Progenitor cell of endocrine pancreas (in vitro differentiated cells): ENCODE data around the gene IQGAP3. TPM values are rescaled to one million over a fixed set of nuclear protein-coding genes. Genes with fewer than 3 reads are reported as not detected.

Source experiments
- DNase-seq: peaks from one replicate; pipeline ENCODE4 v3.0.0; 2021; ENCODE audit warnings: low spot score; ENCODE audit not compliant: unreplicated experiment
- H3K27ac Mint-ChIP-seq: 2 replicates; pipeline ENCODE4 v1.8.0; 2021; ENCODE audit warnings: mild to moderate bottlenecking, moderate library complexity, mixed read lengths
- H3K27me3 Mint-ChIP-seq: 2 replicates; pipeline ENCODE4 v1.8.0; 2021; ENCODE audit warnings: mixed read lengths
- H3K36me3 Mint-ChIP-seq: 2 replicates; pipeline ENCODE4 v1.8.0; 2022; ENCODE audit warnings: mixed read lengths; ENCODE audit not compliant: insufficient read depth
- H3K4me1 Mint-ChIP-seq: 2 replicates; pipeline ENCODE4 v1.8.0; 2021; ENCODE audit warnings: low read depth, mixed read lengths
- H3K4me3 Mint-ChIP-seq: 2 replicates; pipeline ENCODE4 v1.8.0; 2021; ENCODE audit warnings: low read depth, mild to moderate bottlenecking, moderate library complexity, mixed read lengths
- H3K9me3 Mint-ChIP-seq: 2 replicates; pipeline ENCODE4 v1.8.0; 2021; ENCODE audit warnings: low read depth, mixed read lengths
- CTCF ChIP-seq: fragments of 200-600 bp; sonication (generic); IDR thresholded peaks from one replicate; pipeline ENCODE4 v1.5.0; 2021; ENCODE audit warnings: antibody characterized with exemption, mild to moderate bottlenecking; ENCODE audit not compliant: unreplicated experiment
- total RNA-seq: library from RNA; stranded (reverse); gene quantifications from 2 replicates; pipeline ENCODE4 v1.2.1, GENCODE V29; 2021

Gene IQGAP3
- total RNA-seq, 1 donor from 2014 or later, result 29.6 TPM

- no peak for TF ChIP-seq CTCF
- H3K27ac Mint-ChIP-seq, result peak overlapping the region; percentile 82
- H3K27me3 Mint-ChIP-seq, result no peaks in the 10 kb centered on the region
- no peaks in the 10 kb centered on the region for H3K36me3 Mint-ChIP-seq
- peaks cover 48% of the 10 kb centered on the region for H3K4me1 Mint-ChIP-seq
- no peaks in the 10 kb centered on the region for H3K9me3 Mint-ChIP-seq
- no peak for DNase-seq
- peak overlapping the region; percentile 86 for H3K4me3 Mint-ChIP-seq
Measured at GRCh38 chr1:156499194-156499841, 73.0 kb downstream of the IQGAP3 start.

- no peaks in the 10 kb centered on the region for H3K9me3 Mint-ChIP-seq
- peak overlapping the region; percentile 82 for H3K27ac Mint-ChIP-seq
- H3K27me3 Mint-ChIP-seq, result no peaks in the 10 kb centered on the region
- H3K36me3 Mint-ChIP-seq, result no peaks in the 10 kb centered on the region
- peak overlapping the region; percentile 86 for H3K4me3 Mint-ChIP-seq
- peaks cover 41% of the 10 kb centered on the region for H3K4me1 Mint-ChIP-seq
- no peak for DNase-seq
- no peak for TF ChIP-seq CTCF
Measured at GRCh38 chr1:156498432-156499193, 73.8 kb downstream of the IQGAP3 start.

- no peaks in the 10 kb centered on the region for H3K9me3 Mint-ChIP-seq
- H3K4me3 Mint-ChIP-seq, result peak overlapping the region; percentile 55
- no peaks in the 10 kb centered on the region for H3K27me3 Mint-ChIP-seq
- no peak for TF ChIP-seq CTCF
- no peak overlapping the region for H3K27ac Mint-ChIP-seq
- DNase-seq, result no peak
- peaks cover 37% of the 10 kb centered on the region for H3K4me1 Mint-ChIP-seq
- H3K36me3 Mint-ChIP-seq, result no peaks in the 10 kb centered on the region
Measured at GRCh38 chr1:156497743-156498431, 74.5 kb downstream of the IQGAP3 start.

GRCh38 chr1:156497078-156497742 lies 75.2 kb downstream of the IQGAP3 start:
- H3K9me3 Mint-ChIP-seq, result no peaks in the 10 kb centered on the region
- H3K36me3 Mint-ChIP-seq, result no peaks in the 10 kb centered on the region
- H3K27me3 Mint-ChIP-seq, result no peaks in the 10 kb centered on the region
- H3K4me3 Mint-ChIP-seq, result no peak overlapping the region
- no peak for DNase-seq
- peaks cover 37% of the 10 kb centered on the region for H3K4me1 Mint-ChIP-seq
- no peak for TF ChIP-seq CTCF
- H3K27ac Mint-ChIP-seq, result peak overlapping the region; percentile 16

GRCh38 chr1:156496211-156496761 lies 76.1 kb downstream of the IQGAP3 start:
- no peaks in the 10 kb centered on the region for H3K9me3 Mint-ChIP-seq

More at GRCh38 chr1:156496211-156496761, 76.1 kb downstream of the IQGAP3 start:
- Mint-ChIP-seq H3K4me3 (peak overlapping the region; percentile 25), H3K27ac (peak overlapping the region; percentile 72), H3K4me1 (peaks cover 35% of the 10 kb centered on the region), H3K36me3 (no peaks in the 10 kb centered on the region), H3K27me3 (no peaks in the 10 kb centered on the region)
- no peak for DNase-seq
- no peak for TF ChIP-seq CTCF
